Right lobe of liver (tissue), 4 donors: ENCODE results near the gene SLC25A45.

Experiments used
- POLR2A ChIP-seq: fragments of 450-650 bp; IDR thresholded peaks from one replicate; pipeline ENCODE4 v1.6.1; 2017; ENCODE audit warnings: antibody characterized with exemption, mild to moderate bottlenecking
- TF ChIP-seq, protein P1 (sequence below), 4 donors: fragments of 200-600 bp in 3 of 4; fragments of 450-650 bp in 1 of 4; IDR thresholded peaks; one replicate each; pipeline versions ENCODE4 v1.5.1 to v1.8.0; 2016 to 2022; ENCODE audit warnings: antibody characterized with exemption in 4 of 4, mild to moderate bottlenecking in 2 of 4
- donor health status: DM: no; HTN: no; CAD: no.
- donor health status: DM: no; HTN: no; CAD: no.
- donor health status: DM: no; HTN: yes; CAD: no.

DNA sequence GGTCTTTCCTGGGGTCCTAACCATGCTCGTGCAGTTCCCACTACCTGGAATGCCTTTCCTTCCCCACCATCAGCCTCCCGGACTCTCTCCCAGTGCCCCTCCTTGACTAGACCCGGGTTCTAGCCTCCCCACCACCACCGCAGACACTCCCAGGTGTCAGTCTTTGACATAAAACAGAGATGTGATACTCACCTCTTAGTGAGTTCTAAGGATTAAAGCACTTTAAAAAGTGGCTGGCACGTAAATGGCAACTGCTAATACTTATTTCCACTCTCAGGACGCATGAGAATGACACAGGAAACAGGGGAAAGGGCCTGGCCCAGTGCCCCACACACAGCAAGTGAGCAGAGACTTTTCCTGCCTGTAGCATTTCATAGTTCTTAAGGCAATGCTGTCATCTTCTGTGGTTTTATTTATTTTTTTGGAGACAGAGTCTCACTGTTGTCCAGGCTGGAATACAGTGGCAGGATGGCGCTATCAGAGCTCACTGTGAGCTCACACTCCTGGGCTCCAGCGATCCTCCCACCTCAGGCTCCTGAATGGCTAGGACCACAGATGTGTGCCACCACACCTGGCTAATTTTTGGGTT, 1.9 kb upstream of the SLC25A45 start:
- TF ChIP-seq, protein P1, sequence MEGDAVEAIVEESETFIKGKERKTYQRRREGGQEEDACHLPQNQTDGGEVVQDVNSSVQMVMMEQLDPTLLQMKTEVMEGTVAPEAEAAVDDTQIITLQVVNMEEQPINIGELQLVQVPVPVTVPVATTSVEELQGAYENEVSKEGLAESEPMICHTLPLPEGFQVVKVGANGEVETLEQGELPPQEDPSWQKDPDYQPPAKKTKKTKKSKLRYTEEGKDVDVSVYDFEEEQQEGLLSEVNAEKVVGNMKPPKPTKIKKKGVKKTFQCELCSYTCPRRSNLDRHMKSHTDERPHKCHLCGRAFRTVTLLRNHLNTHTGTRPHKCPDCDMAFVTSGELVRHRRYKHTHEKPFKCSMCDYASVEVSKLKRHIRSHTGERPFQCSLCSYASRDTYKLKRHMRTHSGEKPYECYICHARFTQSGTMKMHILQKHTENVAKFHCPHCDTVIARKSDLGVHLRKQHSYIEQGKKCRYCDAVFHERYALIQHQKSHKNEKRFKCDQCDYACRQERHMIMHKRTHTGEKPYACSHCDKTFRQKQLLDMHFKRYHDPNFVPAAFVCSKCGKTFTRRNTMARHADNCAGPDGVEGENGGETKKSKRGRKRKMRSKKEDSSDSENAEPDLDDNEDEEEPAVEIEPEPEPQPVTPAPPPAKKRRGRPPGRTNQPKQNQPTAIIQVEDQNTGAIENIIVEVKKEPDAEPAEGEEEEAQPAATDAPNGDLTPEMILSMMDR (IDR thresholded peaks at IDR 0.05), result no peak
- TF ChIP-seq POLR2A, result no peak
